GM12891 (cell line): Measurements from ENCODE around the gene PCBP4.

ENCODE experiments used
- POLR2A ChIP-seq: IDR thresholded peaks from 2 replicates; pipeline ENCODE4 v1.6.1; 2011; ENCODE audit warnings: low read depth, low read length, control low read depth
- POLR2AphosphoS5 ChIP-seq: IDR thresholded peaks from 2 replicates; pipeline ENCODE4 v1.6.1; 2011; ENCODE audit warnings: low read depth, low read length, control low read depth
- SPI1 ChIP-seq: IDR thresholded peaks from 2 replicates; pipeline ENCODE4 v1.6.1; 2011; ENCODE audit warnings: low read depth, low read length, control low read depth

- TF ChIP-seq POLR2AphosphoS5 (no peak), POLR2A (no peak), SPI1 (no peak)
Observed at GRCh38 chr3:51971350-51971749, 4.1 kb upstream of the PCBP4 start.
